HEK293 (cell line): ENCODE measurements around the gene GGA1.
A peak's percentile ranks its signal among the peaks of the same experiment; 100 is the strongest.

ENCODE experiments used
- EGR2 ChIP-seq: fragments of 450-650 bp; formaldehyde crosslinking; IDR thresholded peaks from 2 replicates; pipeline ENCODE4 v1.5.1; 2016; ENCODE audit warnings: low read depth, missing biosample characterization, missing genetic modification characterization
- GLIS2 ChIP-seq: fragments of 450-650 bp; formaldehyde crosslinking; IDR thresholded peaks from 2 replicates; pipeline ENCODE4 v1.5.1; 2016; ENCODE audit warnings: missing biosample characterization, missing genetic modification characterization
- HIC1 ChIP-seq: fragments of 450-650 bp; formaldehyde crosslinking; IDR thresholded peaks from 2 replicates; pipeline ENCODE4 v1.5.1; 2016; ENCODE audit warnings: missing biosample characterization, missing genetic modification characterization
- KLF1 ChIP-seq: fragments of 450-650 bp; formaldehyde crosslinking; IDR thresholded peaks from 2 replicates; pipeline ENCODE4 v1.5.1; 2016; ENCODE audit warnings: missing biosample characterization, missing genetic modification characterization
- KLF8 ChIP-seq: fragments of 450-650 bp; formaldehyde crosslinking; IDR thresholded peaks from 2 replicates; pipeline ENCODE4 v1.5.1; 2016; ENCODE audit warnings: missing biosample characterization, missing genetic modification characterization
- ZBTB1 ChIP-seq: fragments of 450-650 bp; formaldehyde crosslinking; IDR thresholded peaks from 2 replicates; pipeline ENCODE4 v1.5.1; 2016; ENCODE audit warnings: missing biosample characterization, missing genetic modification characterization
- ZBTB26 ChIP-seq: fragments of 450-650 bp; formaldehyde crosslinking; optimal IDR thresholded peaks from 2 replicates; pipeline ENCODE3; 2016; ENCODE audit warnings: missing biosample characterization, mild to moderate bottlenecking, missing genetic modification characterization
- ZFP41 ChIP-seq: fragments of 450-650 bp; formaldehyde crosslinking; IDR thresholded peaks from 2 replicates; pipeline ENCODE4 v1.5.1; 2016; ENCODE audit warnings: missing biosample characterization, missing genetic modification characterization, borderline replicate concordance
- ZNF112 ChIP-seq: fragments of 450-650 bp; formaldehyde crosslinking; IDR thresholded peaks from 2 replicates; pipeline ENCODE4 v1.5.0; 2017; ENCODE audit warnings: missing biosample characterization, missing genetic modification characterization
- ZNF114 ChIP-seq: fragments of 450-650 bp; formaldehyde crosslinking; IDR thresholded peaks from 2 replicates; pipeline ENCODE4 v1.5.0; 2017; ENCODE audit warnings: missing biosample characterization, missing genetic modification characterization
- ZNF155 ChIP-seq: fragments of 450-650 bp; formaldehyde crosslinking; IDR thresholded peaks from 2 replicates; pipeline ENCODE4 v1.5.1; 2016; ENCODE audit warnings: missing biosample characterization, missing genetic modification characterization
- ZNF266 ChIP-seq: fragments of 450-650 bp; formaldehyde crosslinking; IDR thresholded peaks from 2 replicates; pipeline ENCODE4 v1.5.1; 2016; ENCODE audit warnings: missing biosample characterization, missing genetic modification characterization, low read depth
- ZNF341 ChIP-seq: fragments of 450-650 bp; formaldehyde crosslinking; IDR thresholded peaks from 2 replicates; pipeline ENCODE4; 2016; ENCODE audit warnings: low read depth, missing biosample characterization, missing genetic modification characterization
- ZNF501 ChIP-seq: fragments of 450-650 bp; formaldehyde crosslinking; IDR thresholded peaks from 2 replicates; pipeline ENCODE4 v1.5.1; 2016; ENCODE audit warnings: missing biosample characterization, missing genetic modification characterization
- ZNF518A ChIP-seq: fragments of 450-650 bp; formaldehyde crosslinking; conservative IDR thresholded peaks from 2 replicates; pipeline ENCODE4 v1.5.1; 2016; ENCODE audit warnings: low read depth, missing biosample characterization, missing genetic modification characterization
- ZNF596 ChIP-seq: fragments of 450-650 bp; IDR thresholded peaks from 2 replicates; pipeline ENCODE4 v1.5.0; 2018; ENCODE audit warnings: missing biosample characterization, mild to moderate bottlenecking, missing genetic modification characterization, moderate library complexity
- ZNF629 ChIP-seq: fragments of 450-650 bp; formaldehyde crosslinking; IDR thresholded peaks from 2 replicates; pipeline ENCODE4 v1.5.1; 2017; ENCODE audit warnings: missing biosample characterization, missing genetic modification characterization
- ZNF654 ChIP-seq: fragments of 450-650 bp; formaldehyde crosslinking; IDR thresholded peaks from 2 replicates; pipeline ENCODE4 v1.5.1; 2016; ENCODE audit warnings: low read depth, missing biosample characterization, missing genetic modification characterization
- ZNF658 ChIP-seq: fragments of 450-650 bp; formaldehyde crosslinking; IDR thresholded peaks from 2 replicates; pipeline ENCODE4; 2016; ENCODE audit warnings: missing biosample characterization, missing genetic modification characterization
- ZNF677 ChIP-seq: fragments of 450-650 bp; IDR thresholded peaks from 2 replicates; pipeline ENCODE4 v1.5.0; 2018; ENCODE audit warnings: missing biosample characterization, mild to moderate bottlenecking, missing genetic modification characterization, moderate library complexity
- ZNF701 ChIP-seq: fragments of 450-650 bp; formaldehyde crosslinking; IDR thresholded peaks from 2 replicates; pipeline ENCODE4 v1.5.1; 2016; ENCODE audit warnings: missing biosample characterization, missing genetic modification characterization
- ZXDB ChIP-seq: fragments of 450-650 bp; formaldehyde crosslinking; IDR thresholded peaks from 2 replicates; pipeline ENCODE4 v1.5.1; 2016; ENCODE audit warnings: missing biosample characterization, missing genetic modification characterization
- TF ChIP-seq, protein P1 (sequence below): sonication (generic); formaldehyde crosslinking; IDR thresholded peaks from 2 replicates; pipeline ENCODE4 v1.8.1; 2022; ENCODE audit warnings: mild to moderate bottlenecking, moderate library complexity, missing genetic modification reagents
- TF ChIP-seq, protein P2 (sequence below): fragments of 450-650 bp; formaldehyde crosslinking; IDR thresholded peaks from 2 replicates; pipeline ENCODE4; 2016; ENCODE audit warnings: missing biosample characterization, missing genetic modification characterization
- TF ChIP-seq, protein P3 (sequence below): fragments of 450-650 bp; formaldehyde crosslinking; IDR thresholded peaks from 2 replicates; pipeline ENCODE4 v1.5.1; 2016; ENCODE audit warnings: missing biosample characterization, missing genetic modification characterization
- TF ChIP-seq, protein P4 (sequence below): fragments of 450-650 bp; formaldehyde crosslinking; IDR thresholded peaks from 2 replicates; pipeline ENCODE4 v1.5.1; 2016; ENCODE audit warnings: missing biosample characterization, missing genetic modification characterization

The GGA1 gene

DNA sequence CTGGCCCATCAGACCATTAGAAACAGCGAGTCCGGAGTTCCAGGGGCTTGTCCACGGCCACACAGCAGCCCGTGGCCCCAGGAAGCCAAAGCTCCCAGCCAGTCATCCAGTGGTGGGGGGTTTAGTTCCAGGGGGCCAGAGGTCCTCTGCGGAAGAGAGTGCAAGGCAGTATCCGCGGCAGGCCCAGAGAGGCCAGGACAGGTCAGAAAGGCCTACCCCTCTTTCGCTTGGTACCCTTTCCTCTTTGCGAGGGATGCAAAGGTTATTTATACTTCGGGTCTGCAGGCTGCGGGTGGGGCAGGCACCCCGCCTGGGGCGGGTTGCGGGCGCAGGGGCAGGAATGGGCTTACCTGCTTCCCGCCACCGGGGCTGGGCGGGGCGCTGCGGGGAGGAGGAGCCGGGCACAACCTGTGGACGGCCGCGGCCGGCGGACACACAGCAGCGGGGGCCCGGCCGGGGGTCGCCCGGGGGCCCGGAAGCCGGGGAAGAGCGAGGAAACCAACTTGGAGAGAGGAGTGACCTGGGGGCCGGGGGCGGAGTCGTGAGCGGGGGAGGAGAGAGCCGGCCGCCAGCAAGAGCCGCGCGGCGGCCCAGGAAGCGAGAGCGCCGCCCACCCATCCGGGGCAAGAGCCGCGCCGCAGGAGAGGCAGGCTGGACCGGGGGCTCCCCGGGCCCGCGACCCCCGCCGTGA is 30.6 kb downstream of the GGA1 start, which contains the start of gene SH3BP1 (continued):
- TF ChIP-seq ZNF518A (no peak), EGR2 (tag by site-specific recombination) (peak; percentile 39; the same call in 1 of the 2 replicates), ZXDB (peak; percentile 28; the same call in 1 of the 2 replicates), HIC1 (tag by site-specific recombination) (0 out of 2 replicates have a peak, but pooled peaks have one; percentile 21), ZNF341 (peak; percentile 39; the same call in 1 of the 2 replicates), ZNF501 (tag by site-specific recombination) (no peak), ZNF658 (no peak), GLIS2 (tag by site-specific recombination) (peak; percentile 75), KLF8 (tag by site-specific recombination) (peak; percentile 36; the same call in 1 of the 2 replicates), ZBTB1 (tag by site-specific recombination) (no peak), ZNF701 (tag by site-specific recombination) (no peak), ZNF266 (no peak), ZNF654 (no peak), ZNF114 (tag by site-specific recombination) (no peak), ZBTB26 (tag by site-specific recombination) (peak; percentile 23), KLF1 (tag by site-specific recombination) (peak; percentile 77), ZNF112 (tag by site-specific recombination) (no peak), ZNF155 (tag by site-specific recombination) (no peak), ZFP41 (tag by site-specific recombination) (no peak), ZNF596 (0 out of 2 replicates have a peak, but pooled peaks have one; percentile 56), ZNF629 (tag by site-specific recombination) (no peak), ZNF677 (tag by site-specific recombination) (no peak)
- TF ChIP-seq, protein P1, sequence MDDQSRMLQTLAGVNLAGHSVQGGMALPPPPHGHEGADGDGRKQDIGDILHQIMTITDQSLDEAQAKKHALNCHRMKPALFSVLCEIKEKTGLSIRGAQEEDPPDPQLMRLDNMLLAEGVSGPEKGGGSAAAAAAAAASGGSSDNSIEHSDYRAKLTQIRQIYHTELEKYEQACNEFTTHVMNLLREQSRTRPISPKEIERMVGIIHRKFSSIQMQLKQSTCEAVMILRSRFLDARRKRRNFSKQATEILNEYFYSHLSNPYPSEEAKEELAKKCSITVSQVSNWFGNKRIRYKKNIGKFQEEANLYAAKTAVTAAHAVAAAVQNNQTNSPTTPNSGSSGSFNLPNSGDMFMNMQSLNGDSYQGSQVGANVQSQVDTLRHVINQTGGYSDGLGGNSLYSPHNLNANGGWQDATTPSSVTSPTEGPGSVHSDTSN = no peak
- TF ChIP-seq, protein P2, sequence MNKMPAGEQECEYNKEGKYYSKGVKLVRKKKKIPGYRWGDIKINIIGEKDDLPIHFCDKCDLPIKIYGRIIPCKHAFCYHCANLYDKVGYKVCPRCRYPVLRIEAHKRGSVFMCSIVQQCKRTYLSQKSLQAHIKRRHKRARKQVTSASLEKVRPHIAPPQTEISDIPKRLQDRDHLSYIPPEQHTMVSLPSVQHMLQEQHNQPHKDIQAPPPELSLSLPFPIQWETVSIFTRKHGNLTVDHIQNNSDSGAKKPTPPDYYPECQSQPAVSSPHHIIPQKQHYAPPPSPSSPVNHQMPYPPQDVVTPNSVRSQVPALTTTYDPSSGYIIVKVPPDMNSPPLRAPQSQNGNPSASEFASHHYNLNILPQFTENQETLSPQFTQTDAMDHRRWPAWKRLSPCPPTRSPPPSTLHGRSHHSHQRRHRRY = no peak
- TF ChIP-seq, protein P3, sequence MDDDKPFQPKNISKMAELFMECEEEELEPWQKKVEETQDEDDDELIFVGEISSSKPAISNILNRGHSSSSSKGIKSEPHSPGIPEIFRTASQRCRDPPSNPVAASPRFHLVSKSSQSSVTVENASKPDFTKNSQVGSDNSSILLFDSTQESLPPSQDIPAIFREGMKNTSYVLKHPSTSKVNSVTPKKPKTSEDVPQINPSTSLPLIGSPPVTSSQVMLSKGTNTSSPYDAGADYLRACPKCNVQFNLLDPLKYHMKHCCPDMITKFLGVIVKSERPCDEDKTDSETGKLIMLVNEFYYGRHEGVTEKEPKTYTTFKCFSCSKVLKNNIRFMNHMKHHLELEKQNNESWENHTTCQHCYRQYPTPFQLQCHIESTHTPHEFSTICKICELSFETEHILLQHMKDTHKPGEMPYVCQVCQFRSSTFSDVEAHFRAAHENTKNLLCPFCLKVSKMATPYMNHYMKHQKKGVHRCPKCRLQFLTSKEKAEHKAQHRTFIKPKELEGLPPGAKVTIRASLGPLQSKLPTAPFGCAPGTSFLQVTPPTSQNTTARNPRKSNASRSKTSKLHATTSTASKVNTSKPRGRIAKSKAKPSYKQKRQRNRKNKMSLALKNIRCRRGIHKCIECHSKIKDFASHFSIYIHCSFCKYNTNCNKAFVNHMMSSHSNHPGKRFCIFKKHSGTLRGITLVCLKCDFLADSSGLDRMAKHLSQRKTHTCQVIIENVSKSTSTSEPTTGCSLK (tag by site-specific recombination) = no peak
- TF ChIP-seq, protein P4, sequence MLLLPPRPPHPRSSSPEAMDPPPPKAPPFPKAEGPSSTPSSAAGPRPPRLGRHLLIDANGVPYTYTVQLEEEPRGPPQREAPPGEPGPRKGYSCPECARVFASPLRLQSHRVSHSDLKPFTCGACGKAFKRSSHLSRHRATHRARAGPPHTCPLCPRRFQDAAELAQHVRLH = no peak
